Activated naive CD4-positive, alpha-beta T cell treated with anti-CD3 and anti-CD28 coated beads, Interleukin-2, amount 50 U/mL, for 72 hours (primary cell): ENCODE results near the gene POLR1C. TPM values are rescaled to one million over a fixed set of nuclear protein-coding genes. Genes with fewer than 3 reads are reported as not detected.
A peak's percentile ranks its signal among the peaks of the same experiment; 100 is the strongest.
"Not testable (repeated sequence)": the region's sequence is repeated elsewhere in the genome, so short reads cannot be mapped to it uniquely, and the experiment has no call there.

Source experiments
- ATAC-seq, 2 donors: fragments of 150-1000 bp; cut with Tn5 transposase; 2 replicates each; pipeline ENCODE4 v1.10.0; 2021; ENCODE audit warnings: mild to moderate bottlenecking in 2 of 2, moderate library complexity in 2 of 2
- DNase-seq, 2 donors: peaks; one replicate each; pipeline ENCODE4 v3.0.0; 2021 to 2022; ENCODE audit warnings: low spot score in 2 of 2
- H3K27ac Mint-ChIP-seq, 2 donors: one replicate each; pipeline ENCODE4 v1.8.0; 2022; ENCODE audit warnings: mild to moderate bottlenecking in 2 of 2, mixed read lengths in 2 of 2
- H3K36me3 Mint-ChIP-seq, 2 donors: one replicate each; pipeline ENCODE4 v1.8.0; 2022; ENCODE audit warnings: mixed read lengths in 2 of 2
- H3K9me3 Mint-ChIP-seq, 2 donors: one replicate each; pipeline ENCODE4 v1.8.0; 2022; ENCODE audit warnings: mixed read lengths in 2 of 2
- total RNA-seq, 2 donors: library from RNA; stranded (reverse); gene quantifications; one replicate each; pipeline ENCODE4 v1.2.3, GENCODE V29; 2022

POLR1C gene
- total RNA-seq, 2 donors from 2014 or later: 34.2 to 57.1 TPM

DNA sequence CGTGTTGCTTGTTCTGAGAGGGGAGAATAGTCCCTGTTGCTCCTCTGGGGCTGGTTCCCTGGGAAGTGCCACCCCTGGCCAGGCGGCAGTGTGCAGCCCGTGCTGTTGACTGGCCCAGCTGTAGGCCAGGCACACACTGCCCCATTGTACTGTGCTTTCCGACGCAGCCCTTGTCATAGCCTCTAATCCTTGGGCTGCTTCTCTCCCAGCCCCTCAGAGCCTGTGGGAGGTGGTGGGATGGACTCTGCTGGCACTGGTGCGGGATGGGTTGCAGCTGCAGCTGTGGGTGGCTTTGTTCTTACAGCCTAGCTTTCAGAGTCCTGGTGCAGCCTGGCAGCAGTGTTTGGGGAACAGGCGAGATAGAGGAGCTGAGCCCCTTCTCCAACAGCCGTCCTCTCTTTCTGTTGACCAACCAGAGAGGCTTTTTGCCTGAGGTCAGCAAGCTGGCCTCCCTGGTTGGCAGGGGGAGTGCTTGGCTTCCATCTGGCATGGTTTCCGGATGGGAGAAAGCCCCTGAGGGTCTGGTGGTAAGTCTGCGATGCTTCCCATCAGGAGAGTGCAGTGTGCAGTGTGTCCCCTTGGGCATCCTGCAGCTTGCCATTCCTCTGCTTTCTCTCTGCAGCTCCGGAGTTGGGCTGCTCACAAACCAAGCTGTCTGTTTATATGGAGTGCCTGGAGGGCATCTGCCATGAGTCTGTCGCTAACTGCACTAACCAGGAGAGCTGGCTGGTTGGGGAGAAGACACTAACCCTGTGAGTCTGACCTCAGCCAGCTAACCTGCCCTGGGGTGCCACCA, 27.4 kb upstream of the POLR1C start:
- no peaks in the 10 kb centered on the region for H3K36me3 Mint-ChIP-seq
- DNase-seq (no peak), ATAC-seq (no peak)
- peak overlapping the region; percentile 33 to 62 for H3K27ac Mint-ChIP-seq
- no peaks in the 10 kb centered on the region for H3K9me3 Mint-ChIP-seq

- ATAC-seq: no peak
Observed at GRCh38 chr6:43490523-43490939, 26.4 kb upstream of the POLR1C start.

DNA sequence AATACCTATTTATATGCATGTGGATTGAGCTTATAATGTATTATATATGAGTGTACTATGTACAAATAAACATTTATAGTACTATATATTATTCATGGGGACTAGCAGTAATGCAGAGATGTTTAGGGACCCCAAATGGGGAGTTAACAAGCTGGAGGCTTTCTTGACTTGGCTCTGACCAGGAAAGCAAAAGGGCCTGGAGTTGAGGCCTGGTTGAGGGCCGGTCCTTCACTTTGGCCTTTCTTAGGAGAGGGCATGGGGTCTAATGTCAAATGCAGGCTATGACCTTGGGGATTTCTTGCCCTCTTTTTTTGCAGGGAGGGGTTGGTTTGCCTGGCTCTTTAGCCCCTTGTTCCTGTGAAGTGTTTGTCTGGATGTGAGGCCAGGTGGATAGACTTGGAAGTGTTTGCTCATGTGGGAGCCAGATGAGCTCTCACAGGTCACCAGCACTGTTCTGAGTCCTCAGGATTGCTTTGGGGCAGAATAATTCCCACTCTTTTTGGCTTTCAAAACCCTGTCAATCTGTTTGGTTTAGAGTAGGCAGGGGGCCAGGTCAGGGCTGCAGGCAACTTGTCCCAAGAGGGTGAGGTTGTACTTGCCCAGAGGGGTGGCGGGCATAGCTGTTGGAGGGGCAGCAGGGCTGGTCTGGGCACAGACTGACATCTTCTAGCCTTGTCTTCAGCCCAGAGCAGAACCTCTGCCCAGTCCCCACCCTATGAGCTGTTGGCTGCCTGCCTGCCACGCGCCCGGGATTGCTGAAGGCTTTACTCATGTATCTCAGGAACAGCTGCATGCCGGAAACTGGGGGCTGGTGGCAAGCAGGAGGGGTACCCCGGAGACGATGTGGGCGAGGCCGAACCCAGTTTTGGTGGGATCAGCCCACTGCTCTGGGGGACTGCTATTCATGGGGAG, 24.9 kb upstream of the POLR1C start:
- DNase-seq (no peak), ATAC-seq (no peak)
- peak overlapping the region; percentile 21 to 86 for H3K27ac Mint-ChIP-seq
- no peaks in the 10 kb centered on the region for H3K36me3 Mint-ChIP-seq
- H3K9me3 Mint-ChIP-seq: no peaks in the 10 kb centered on the region

More at GRCh38 chr6:43490523-43490939, 26.4 kb upstream of the POLR1C start:
- DNase-seq: no peak
- Mint-ChIP-seq H3K9me3 (no peaks in the 10 kb centered on the region), H3K36me3 (no peaks in the 10 kb centered on the region), H3K27ac (peak overlapping the region in 1 of 2 donors; percentile 62)

- no peaks in the 10 kb centered on the region for H3K36me3 Mint-ChIP-seq
- no peaks in the 10 kb centered on the region for H3K9me3 Mint-ChIP-seq
- H3K27ac Mint-ChIP-seq: peak overlapping the region in 1 of 2 donors; percentile 21
- ATAC-seq (no peak), DNase-seq (no peak)
Observed at GRCh38 chr6:43492673-43493072, 24.2 kb upstream of the POLR1C start.

GRCh38 chr6:43493230-43493629, 23.7 kb upstream of the POLR1C start:
- ATAC-seq (no peak), DNase-seq (no peak)
- peak overlapping the region in 1 of 2 donors; percentile 21 for H3K27ac Mint-ChIP-seq
- H3K36me3 Mint-ChIP-seq: no peaks in the 10 kb centered on the region
- H3K9me3 Mint-ChIP-seq: no peaks in the 10 kb centered on the region

DNA sequence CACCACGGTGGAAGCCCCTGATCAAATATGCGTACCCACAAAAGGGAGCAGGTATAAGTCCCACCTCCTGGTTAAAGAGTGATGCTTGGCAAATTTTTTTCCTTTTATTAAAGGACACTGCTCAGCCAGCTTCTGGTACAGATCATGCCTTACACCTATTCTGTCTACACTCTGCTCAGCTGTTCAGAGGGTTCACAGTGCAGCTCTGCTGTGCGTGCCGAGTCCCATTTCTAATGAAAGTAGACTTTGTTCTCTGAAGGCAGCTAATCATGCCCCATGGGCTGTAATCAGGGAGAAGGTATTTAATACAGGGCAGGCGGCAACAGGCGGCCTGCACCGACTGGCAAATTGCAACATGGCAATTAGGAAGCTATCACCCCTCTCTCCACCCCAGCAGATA, 23.1 kb upstream of the POLR1C start:
- DNase-seq: no peak
- Mint-ChIP-seq H3K36me3 (no peaks in the 10 kb centered on the region), H3K27ac (peak overlapping the region in 1 of 2 donors; percentile 36), H3K9me3 (no peaks in the 10 kb centered on the region)
- no peak for ATAC-seq

DNA sequence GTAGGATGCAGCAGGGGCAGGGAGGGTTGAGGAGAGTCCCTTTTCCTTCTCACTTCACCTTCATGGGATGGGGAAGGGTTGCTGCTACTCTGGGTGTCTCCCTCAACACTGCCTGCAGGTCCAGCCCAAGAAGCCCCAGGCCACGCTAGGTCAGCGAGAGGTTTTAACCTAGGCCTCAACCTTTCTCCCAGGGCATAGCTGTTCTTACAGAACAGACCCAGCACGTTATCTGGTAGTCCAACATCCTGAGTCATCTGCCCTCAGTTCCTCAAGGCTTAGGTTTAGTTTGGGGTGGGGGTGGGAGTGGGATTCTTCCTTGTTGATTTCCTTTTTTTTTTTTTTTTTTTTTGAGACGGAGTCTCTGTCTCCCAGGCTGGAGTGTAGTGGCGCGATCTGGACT, 22.6 kb upstream of the POLR1C start:
- no peak for ATAC-seq
- peak overlapping the region in 1 of 2 donors; percentile 68 for H3K27ac Mint-ChIP-seq
- H3K36me3 Mint-ChIP-seq: no peaks in the 10 kb centered on the region
- no peak for DNase-seq
- H3K9me3 Mint-ChIP-seq: no peaks in the 10 kb centered on the region

DNA sequence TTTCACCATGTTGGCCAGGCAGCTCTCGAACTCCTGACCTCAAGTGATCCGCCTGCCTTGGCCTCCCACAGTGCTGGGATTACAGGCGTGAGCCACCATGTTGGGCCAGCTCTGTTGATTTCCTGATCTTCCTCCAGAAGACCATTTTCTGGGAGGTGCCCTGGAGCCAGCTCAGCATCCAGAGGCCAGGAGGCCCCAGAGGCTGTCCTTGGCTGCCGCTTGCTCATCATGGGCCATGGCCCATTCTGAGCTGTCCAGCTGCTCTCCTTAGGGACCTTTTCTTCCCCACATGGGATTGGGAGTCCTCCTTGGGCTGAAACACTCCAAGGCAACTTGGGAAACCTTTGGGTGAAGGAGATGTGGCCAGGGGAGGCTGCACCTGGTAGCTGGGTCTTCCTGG, 22.1 kb upstream of the POLR1C start:
- DNase-seq (no peak), ATAC-seq (no peak)
- H3K36me3 Mint-ChIP-seq: no peaks in the 10 kb centered on the region
- H3K9me3 Mint-ChIP-seq: no peaks in the 10 kb centered on the region
- peak overlapping the region in 1 of 2 donors; percentile 68 for H3K27ac Mint-ChIP-seq

DNA sequence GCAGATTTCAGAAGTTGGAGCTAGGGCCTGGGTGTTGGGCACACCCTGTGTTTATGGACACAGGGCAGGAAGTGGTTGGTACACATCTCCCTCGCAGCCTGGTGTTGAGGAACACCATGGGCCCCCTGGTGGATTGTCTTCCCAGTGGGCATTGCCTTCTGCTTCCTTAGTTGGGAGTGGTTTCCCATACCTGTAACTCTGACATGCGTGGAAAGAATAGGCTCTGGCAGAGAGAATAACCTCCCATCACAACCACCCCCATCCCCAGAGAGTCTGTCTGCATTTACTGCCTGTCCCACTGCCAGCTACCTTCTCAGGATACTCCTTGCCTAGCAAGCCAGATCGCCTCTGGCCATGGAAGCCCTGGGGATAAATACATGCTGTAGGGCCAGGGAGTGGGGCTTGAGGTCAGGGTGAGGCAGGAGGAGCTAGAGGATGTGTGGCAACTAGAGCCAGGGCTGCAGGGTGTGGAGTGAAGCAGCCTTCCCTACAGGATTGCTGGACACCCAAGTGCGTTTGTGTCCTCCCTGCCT, 21.4 kb upstream of the POLR1C start:
- DNase-seq (no peak), ATAC-seq (no peak)
- Mint-ChIP-seq H3K36me3 (no peaks in the 10 kb centered on the region), H3K9me3 (no peaks in the 10 kb centered on the region), H3K27ac (peak overlapping the region; percentile 44 to 68)

GRCh38 chr6:43496370-43497128, 20.3 kb upstream of the POLR1C start:
- ATAC-seq: no peak
- H3K36me3 Mint-ChIP-seq: no peaks in the 10 kb centered on the region
- DNase-seq: no peak
- H3K9me3 Mint-ChIP-seq: no peaks in the 10 kb centered on the region
- no peak overlapping the region for H3K27ac Mint-ChIP-seq

GRCh38 chr6:43497129-43497396, 19.8 kb upstream of the POLR1C start:
- Mint-ChIP-seq H3K27ac (peak overlapping the region in 1 of 2 donors; percentile 23), H3K36me3 (no peaks in the 10 kb centered on the region), H3K9me3 (no peaks in the 10 kb centered on the region)
- DNase-seq (no peak), ATAC-seq (no peak)

GRCh38 chr6:43497689-43498088, 19.2 kb upstream of the POLR1C start:
- ATAC-seq: no peak
- Mint-ChIP-seq H3K9me3 (no peaks in the 10 kb centered on the region), H3K27ac (no peak overlapping the region), H3K36me3 (no peaks in the 10 kb centered on the region)
- no peak for DNase-seq

DNA sequence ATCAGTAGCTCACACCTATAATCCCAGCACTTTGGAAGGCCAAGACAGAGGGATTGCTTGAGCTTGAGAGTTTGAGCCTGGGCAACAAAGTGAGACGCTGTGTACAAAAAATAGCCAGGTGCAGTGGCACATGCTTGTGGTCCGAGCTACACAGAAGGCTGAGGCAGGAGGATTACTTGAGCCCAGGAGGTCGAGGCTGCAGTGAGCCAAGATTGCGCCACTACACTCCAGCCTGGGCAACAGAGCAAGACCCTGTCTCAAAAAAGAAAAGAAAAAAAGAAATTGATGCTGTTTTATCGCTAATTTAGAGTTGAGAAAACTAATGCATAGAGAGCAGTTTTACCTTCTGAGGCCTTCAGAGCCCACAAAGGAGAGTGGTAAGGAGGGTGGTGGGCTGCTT, 18.6 kb upstream of the POLR1C start:
- DNase-seq, H3K9me3 Mint-ChIP-seq, ATAC-seq, H3K36me3 Mint-ChIP-seq: not testable (repeated sequence)
- H3K27ac Mint-ChIP-seq: peak overlapping the region in 1 of 2 donors; percentile 14

GRCh38 chr6:43499028-43499815, 17.7 kb upstream of the POLR1C start:
- Mint-ChIP-seq H3K36me3 (no peaks in the 10 kb centered on the region), H3K27ac (peak overlapping the region in 1 of 2 donors; percentile 79), H3K9me3 (no peaks in the 10 kb centered on the region)
- no peak for ATAC-seq
- DNase-seq: no peak

GRCh38 chr6:43500921-43501320, 16.0 kb upstream of the POLR1C start:
- no peak for DNase-seq
- ATAC-seq: no peak
- no peaks in the 10 kb centered on the region for H3K9me3 Mint-ChIP-seq
- H3K27ac Mint-ChIP-seq: no peak overlapping the region
- H3K36me3 Mint-ChIP-seq: no peaks in the 10 kb centered on the region

GRCh38 chr6:43502666-43503065, 14.2 kb upstream of the POLR1C start:
- no peak for ATAC-seq
- DNase-seq: no peak
- no peaks in the 10 kb centered on the region for H3K9me3 Mint-ChIP-seq
- no peaks in the 10 kb centered on the region for H3K36me3 Mint-ChIP-seq
- H3K27ac Mint-ChIP-seq: peak overlapping the region in 1 of 2 donors; percentile 58
